Measurements from ENCODE around the gene TNPO3.
A peak's percentile ranks its signal among the peaks of the same experiment; 100 is the strongest.
"Not testable (repeated sequence)": the region's sequence is repeated elsewhere in the genome, so short reads cannot be mapped to it uniquely, and the experiment has no call there.

TNPO3 gene

DNA sequence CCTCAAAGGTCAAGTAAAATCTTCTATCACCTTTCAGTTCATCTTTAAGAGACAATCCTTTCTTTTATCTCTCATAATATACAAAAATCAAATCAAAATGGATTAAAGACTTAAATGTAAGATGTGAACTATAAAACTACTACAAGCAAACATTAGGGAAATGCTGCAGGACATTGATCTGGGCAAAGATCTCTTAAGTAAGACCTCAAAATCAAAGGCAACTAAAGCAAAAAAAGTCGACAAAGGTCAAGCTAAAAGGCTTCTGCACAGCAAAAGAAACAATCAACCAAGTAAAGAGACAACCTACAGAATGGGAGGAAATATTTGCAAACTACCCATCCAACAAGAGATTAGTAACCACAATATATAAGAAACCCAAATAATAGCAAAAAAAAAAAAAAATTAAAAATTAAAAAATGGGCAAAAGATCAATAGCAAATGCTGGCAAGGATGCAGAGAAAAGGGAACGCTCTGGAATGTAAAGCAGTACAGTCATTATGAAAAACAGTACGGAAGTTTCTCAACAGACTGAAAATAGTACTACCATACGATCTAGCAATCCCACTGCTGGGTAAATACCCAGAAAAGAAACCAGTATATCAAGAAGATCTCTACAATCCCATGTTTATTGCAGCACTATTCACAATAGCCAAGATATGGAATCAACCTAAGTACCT, 41.7 kb downstream of the TNPO3 start:
- no peak for DNase-seq

DNA sequence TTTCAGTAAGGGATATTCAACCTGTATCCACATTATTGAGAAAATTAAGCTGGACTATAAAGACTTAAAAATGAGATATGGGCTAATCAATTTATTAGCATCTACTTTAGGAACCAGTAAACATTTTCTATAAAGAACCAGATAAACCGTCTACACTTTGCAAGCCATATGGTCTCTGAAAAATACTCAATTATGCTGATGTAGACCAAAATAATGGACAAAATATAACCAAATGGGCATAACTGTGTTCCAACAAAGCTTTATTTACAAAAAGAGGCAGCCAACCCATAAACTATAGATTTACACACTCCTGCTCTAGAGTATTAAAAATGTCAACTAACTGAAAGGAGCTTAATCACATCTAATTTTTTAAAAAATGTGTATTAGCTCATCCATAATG, 42.3 kb downstream of the TNPO3 start:
- DNase-seq: no peak

DNA sequence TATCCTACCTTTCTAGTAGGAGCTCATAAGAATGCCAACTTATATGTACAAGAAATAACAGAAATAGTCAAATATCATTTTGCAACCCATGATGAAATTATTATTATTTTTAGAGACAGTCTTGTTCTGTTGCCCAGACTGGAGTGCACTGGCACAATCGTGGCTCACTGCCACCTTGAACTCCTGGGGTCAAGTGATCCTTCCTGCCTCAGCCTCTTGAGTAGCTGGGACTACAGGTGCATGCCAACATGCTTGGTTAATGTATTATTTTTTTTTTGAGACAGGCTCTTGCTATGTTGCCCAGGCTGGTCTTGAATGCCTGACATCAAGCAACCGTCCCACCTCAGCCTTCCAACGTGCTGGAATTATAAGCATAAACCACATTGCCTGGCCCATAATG, 44.8 kb downstream of the TNPO3 start:
- DNase-seq: no peak

DNA sequence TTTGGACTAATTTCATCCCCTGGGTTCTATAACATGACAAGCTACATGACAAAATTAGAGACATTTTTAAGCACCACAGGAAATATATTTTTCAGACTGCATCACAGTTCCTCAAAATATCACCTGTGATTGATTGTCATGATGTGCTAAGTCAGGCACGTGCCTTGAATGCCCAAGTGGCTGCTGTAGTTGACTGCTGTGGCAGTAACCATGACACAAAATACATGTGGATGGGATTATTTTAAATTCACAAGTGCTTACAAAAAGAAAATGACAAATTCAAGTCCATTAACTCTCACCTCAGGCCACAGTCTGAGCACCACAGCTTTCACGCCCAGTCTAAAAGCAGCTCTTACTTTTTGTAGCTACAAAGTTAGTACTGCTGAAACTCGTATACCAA, 45.5 kb downstream of the TNPO3 start:
- no peak for DNase-seq

DNA sequence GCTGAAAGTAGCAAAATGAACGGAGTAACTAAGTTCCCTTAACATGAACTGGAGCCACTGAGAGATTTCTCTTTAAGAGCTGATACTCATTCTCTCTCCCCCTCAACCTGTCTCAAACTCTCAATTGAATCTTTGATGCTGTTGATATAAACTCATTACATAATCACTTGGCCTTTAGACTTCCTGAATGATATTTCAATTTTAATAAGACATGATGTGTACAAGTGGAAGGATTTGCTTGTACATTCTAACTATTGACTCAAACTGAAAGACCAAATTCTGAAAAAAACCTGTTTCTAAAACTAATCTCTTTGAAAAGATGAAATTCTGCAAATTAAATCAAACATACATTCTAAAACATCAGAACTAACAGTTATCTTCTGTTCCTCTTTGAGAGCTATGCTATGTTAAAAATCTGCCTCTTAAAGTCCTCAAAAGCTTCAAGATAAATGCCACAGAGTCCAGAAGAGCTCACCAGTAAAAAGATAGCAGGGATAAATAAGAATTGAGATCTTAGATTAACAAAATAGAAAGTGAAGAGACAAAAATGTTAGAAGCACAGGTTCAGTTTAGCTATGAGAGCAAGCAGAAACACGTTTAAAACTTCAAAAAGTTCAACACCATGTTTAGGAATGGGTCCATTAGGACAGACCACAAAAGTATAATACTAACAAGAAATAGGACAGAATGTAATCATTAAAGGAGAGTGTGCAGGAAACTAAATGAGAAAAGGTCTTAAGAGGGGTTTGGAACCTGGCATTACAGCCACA, 46.1 kb downstream of the TNPO3 start:
- DNase-seq: no peak

DNA sequence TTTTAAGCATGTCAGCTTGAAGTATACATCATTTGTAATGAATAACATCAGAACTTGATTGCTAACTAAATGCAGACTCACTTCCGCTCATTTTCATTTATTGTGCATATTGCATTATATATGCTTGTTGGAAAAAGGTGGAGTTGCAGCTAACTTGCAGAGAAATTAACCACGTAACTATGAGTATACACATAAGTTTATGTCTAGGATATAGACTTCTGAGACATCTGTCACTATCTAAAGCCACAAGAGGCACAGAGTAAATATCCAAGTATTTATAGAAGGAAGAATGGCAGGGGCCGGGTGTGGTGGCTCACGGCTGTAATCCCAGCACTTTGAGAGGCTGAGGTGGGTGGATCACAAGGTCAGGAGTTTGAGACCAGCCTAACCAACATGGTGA, 47.3 kb downstream of the TNPO3 start:
- no peak for DNase-seq

DNA sequence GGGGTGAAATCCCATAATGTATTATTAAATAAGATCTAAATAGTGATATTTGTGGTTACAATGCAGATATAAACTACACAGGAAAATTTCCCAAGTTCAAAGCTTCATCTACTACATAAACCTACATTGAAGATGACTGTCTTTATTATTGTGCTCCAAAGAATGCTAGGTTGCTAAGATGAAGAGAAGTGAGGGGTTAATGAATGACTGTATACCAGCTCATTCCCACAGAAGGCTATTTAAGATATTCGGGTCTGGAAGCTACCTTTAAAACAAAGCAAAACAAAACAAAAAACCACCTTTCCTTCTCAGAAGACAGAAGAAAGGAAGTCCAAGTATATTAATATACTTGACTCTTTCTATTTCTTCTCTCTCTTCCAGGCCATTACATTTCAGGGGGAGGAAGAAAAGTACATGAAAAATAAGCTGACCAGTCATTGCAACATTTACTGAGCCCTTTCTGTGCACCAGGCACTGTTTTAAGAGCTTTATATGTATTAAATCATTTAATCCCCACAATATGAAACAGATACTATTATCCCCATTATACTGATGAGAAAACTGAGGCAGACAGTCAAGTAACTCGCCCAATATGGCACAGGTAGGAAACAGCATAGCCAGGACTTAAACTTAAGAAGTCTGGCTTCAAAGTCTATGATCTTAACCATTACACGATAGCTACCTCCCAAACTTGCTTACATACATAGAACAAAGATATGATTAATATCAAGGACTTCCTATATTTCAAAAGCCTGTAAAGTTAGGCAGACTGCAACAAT, 48.1 kb downstream of the TNPO3 start:
- no peak for DNase-seq

DNA sequence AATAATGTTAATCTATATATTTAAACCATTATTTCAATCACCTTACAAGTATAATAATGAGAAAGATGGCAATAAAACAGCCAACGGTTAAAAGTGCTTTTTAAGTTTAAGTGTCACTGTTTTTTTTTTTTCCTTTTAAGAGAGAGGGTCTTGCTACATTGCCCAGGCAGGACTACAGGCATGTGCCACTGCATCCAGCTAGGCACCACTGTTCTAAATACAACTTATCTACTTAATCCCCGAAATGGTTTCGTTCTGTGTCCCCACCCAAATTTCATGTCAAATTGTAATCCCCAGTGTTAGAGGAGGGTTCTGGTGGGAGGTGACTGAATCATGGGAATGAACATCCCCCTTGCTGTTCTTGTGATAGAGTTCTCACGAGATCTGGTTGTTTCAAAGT, 49.7 kb downstream of the TNPO3 start:
- DNase-seq: no peak

DNA sequence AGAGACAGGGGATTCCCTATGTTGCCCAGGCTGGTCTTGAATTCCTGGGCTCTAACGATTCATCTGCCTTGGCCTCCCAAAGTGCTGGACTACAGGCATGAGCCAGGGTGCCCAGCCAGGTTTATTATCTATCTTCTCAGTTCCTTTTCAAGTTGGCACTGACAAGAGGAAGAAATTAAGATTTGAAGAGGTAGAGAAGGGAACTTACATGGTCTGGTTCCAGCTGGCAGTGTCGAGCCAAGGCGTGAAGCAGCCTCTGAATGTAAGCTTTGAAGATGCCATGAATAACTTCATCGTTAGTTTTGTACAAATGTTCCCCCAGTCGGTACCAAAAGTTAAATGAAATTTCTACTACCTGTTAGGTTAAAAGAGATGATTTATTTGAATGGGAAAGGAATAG, 57.7 kb downstream of the TNPO3 start:
- DNase-seq: no peak

DNA sequence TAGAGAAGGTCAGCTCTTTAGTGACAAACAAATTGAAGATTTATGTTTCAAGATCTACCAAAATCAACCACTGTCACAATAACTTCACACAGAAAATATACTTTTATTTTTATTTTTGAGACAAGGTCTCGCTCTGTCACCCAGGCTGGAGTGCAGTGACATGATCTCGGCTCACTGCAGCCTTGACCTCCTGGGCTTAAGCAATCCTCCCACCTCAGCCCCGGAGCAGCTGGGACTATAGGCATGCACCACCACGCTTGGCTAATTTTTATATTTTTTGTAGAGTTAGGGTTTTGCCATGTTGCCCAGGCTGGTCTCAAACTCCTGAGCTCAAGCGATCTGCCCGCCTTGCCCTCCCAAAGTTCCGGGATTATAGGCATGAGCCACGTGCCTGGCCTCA, 60.4 kb downstream of the TNPO3 start:
- not testable (repeated sequence) for DNase-seq

DNA sequence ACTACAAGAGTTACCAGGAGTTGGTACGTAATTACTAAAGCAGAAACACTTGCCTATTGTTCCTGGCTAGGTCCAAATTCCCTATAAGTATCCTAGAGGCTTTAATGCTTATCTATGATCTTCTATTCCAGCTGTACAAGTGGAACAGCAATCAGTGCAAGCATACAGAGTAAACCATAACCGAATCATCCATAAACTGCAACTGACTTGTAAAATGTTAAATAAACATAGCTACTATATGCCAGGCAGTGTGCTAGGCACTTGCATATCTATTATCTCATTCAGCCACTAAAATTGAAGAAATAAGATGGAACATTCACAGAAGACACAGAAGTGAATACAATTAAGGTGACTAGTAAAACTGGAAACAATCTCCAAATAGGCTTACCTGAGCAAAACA, 61.5 kb downstream of the TNPO3 start:
- no peak for DNase-seq

DNA sequence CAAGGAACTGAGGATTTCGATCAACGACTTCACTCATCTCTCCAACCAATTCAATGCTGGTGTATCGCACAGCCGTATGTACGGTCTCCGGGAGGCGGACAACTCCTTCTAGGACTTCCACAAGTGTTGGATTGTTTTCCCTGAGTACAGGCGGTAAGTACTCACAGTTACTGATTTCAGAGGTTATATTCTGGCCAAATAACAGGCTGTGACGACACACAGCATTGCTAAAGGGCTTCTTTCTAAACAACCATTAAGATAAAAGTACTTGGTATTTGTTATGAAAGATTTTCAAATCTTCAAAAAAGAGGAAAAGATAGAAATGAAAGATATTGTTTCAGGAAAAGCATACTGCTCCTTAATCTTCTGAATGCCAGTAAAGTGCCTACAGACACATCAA, 65.0 kb downstream of the TNPO3 start:
- DNase-seq: no peak

DNA sequence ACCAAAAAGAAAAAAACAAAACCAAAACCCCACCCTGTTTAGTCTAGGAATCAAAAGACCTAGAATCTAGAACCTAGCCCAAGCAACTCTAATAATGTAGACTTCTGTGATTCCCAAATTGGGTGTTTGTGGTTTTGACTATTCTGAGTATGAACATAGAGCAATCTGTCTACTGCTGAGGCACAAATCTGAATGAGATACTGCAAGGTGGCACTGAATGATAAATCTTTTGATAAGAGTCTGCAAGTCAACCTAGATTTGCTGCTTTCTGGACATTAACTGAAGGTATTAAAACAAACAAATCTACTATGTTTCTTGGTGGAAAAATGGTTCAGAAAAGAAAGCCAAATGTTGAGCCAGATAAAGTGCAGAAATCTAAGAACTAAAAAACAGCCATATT, 66.5 kb downstream of the TNPO3 start:
- DNase-seq: no peak

DNA sequence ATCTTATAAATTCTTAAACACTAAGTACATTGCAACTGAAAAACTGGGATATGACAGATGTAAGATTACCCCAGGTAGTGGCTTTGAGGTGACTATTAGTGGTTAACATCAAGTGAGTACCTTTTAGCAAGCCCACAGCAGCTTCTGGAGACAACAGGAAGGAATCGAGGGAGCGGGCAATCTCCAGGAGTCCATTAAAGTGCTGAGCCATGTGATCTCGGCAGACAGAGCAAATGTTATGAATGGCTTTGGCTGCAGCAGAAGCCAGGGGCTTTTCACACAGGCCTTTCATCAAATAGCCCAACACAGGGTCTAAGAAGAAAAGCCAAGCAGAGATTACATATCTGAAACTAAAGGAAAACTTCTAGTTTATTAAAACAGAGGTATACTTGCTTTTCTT, 68.3 kb downstream of the TNPO3 start:
- no peak for DNase-seq

DNA sequence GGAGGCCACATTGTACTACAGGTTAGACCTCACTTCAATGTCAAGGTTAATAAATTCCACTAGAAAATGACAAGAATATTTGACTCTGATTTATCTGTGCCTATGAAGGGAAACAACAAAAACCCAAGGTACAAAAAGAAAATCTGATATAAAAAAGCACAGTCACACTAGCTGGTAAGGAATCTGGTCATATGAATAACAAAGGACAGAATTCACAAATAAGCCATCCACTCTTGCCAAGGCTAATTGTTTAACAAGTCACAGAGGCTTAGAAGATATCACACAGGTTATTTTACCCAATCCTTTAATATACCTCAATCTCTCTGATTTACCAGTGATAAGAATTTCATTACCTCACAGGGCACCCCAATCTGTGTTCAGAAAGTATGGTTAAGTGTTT, 69.3 kb downstream of the TNPO3 start:
- no peak for DNase-seq

DNA sequence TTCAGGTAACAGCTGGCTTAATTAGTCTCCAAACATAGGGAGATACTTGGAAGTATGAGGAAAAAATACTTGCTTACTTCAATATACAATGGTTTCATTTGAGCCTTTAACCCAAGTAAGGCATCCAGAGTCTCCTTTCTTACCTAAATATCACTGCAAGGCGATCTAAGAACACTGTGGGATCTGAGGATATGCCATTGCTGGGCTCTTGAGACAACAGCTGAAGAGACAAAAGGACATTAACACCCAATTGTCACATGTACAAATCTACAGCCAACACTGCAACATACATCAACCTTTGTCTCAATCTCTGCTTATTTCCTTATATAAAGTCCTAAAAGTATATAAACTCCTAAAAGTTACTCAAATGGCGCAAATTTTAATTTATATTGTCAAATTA, 72.8 kb downstream of the TNPO3 start:
- no peak for DNase-seq

DNA sequence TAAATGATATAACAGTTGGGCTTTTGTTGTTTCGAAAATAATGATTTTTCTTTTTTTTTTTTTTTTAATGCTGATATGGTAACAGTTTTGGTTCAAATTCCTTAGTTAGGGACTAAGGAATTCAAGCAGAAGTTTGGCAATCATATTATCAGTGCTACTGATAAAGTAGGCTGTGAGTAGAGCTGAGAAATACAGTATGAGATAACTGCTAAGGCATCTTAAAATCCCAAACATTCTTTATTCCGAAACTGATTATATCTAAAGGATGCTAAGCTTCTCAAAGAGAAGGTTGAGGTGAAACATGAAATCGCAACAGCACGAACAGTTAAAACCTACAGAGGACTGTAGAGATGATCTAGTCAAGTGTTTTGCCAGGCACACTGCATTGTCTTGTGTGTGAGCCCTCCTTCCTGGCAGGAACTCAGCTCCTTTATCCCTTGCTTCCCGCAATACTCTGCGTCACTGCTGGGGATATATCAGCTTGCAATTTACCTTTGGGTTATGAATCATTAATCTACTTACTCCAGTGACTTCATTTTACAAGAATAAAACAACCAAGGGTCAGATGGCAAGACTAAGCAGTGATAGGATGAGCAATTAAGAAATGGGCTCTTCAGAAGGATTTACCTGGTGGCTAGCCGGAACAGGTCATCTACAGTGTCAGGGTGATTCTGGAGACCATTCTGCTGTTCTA, 80.5 kb downstream of the TNPO3 start:
- no peak for DNase-seq

DNA sequence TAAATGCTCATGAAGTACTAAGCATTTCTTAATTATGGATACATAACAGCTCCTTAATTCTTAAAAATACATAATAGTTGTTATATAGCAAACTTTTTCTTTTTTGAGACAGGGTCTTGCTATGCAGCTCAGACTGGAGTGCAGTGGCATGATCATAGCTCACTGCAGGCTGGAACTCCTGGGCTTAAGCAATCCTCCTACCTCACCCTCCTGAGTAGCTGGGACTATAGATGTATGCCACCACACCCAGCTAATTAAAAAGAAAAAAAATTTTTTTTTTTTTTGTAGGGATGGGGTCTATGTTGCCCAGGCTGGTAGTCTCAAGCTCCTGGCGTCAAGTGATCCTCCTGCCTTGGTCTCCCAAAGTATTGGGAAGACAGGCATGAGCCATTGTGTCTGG, 86.3 kb downstream of the TNPO3 start:
- DNase-seq: no peak

DNA sequence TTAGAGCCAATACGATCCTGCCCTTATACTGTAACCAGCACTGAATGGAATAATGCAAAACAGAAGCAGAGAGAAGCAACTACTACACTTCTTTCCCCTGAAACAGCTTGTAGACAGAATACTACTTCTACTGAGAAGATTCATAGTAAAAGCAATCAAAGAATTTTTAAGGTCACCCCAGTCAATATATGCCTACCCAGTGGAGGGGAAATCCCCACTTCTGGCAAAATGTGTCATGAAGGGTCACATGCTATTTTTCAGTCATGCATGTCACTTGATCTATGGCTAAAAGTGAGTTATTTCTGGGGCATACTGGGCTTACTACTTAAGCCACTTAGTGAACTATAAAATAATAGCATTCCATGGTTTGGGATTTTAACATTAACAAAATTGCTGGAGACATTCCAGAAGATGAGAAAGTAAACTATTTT, 91.6 kb downstream of the TNPO3 start:
- DNase-seq: peak; percentile 10

DNA sequence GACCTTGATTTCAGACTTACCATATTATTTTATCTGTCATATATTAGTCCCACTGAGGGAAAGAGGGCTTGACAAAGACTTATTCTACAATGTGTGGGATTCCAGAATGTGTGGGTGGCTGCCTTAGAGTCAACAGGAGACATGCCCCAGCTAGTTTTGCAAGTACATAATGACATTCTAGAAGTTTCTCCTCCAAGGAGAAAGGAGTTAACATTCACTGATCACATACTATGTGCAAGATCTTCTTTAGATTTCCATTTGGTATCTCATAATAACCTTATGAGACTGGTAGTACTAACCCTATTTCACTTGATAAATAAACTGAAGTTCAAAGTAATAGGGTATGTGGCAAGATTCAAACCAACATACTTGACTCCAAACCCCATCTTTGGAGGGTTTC, 92.0 kb downstream of the TNPO3 start:
- DNase-seq: no peak

DNA sequence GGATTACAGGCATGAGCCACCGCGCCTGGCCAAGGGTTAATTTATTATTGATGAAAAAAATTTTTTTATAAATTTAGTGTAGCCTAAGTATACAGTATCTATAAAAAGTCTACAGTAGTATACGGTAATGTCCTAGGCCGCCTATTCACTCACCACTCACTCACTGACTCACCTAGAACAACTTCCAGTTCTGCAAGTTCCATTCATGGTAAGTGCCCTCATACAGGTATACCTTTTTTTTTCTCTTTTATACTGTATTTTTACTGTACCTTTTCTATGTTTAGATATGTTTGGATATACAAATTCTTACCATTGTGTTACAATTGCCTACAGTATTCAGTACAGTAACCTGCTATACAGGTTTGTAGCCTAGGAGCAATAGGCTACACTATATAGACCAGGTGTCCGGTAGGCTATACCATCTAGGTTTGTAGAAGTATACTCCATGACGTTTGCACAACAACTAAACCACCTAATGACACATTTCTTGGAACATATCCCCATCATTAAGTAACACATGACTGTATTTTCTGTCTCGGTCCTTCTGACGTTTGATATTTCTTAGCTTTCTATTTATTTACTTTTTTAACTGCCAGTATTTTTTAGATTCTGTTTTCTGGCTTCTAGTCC, 93.8 kb downstream of the TNPO3 start:
- no peak for DNase-seq

DNA sequence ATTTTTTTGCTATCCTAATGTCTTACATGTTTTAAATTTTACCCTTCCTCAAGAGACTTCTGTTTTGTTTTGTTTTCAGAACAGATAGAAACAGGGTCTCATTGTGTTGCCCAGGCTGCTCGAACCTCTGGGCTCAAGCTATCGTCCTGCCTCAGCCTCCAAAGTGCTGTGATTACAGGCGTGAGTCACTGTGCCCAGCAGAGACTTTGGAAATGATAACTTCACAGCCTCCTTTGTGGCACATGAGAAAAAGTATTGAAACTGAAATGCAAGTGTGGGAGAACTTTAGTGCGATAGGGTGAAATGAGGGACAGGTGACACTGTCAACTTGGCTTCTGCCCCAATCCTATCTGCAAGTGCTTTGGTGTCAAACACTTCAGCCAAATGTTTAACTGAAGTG, 95.6 kb downstream of the TNPO3 start:
- DNase-seq: no peak

DNA sequence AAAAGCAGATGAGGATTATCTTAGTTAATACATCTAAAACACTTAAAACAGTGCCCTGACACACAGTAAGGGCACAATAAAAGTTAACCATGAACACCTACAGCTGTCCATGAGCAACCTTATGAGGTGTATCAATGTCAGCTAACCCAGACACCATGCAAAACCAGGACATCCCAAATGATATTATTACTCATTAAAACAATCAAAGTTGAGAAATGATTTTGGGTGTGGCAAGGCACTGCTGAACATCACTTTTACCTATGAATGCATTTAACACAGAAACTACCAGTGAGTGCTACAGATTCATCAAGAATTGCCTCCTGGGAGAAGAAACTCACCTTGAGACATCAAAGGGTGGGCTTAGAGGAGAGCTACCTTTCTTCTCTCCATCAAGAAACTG, 98.9 kb downstream of the TNPO3 start:
- DNase-seq: no peak

Measured in CD4-positive, alpha-beta T cell treated with Interleukin-21 for 1 hour (primary cell).